Heart left ventricle (tissue), 13 donors: Measurements from ENCODE around the gene BMAL2.

ENCODE experiments used
- POLR2A ChIP-seq, 2 donors: fragments of 450-650 bp; IDR thresholded peaks; one replicate each; pipeline ENCODE4 v1.6.1; 2017; ENCODE audit warnings: antibody characterized with exemption in 2 of 2, mild to moderate bottlenecking in 2 of 2, moderate library complexity in 2 of 2
- TF ChIP-seq, protein P1 (sequence below), 12 donors: fragments of 200-600 bp; sonication (generic) in 4 of 12; IDR thresholded peaks; one replicate each; pipeline versions ENCODE4 v1.5.0 to v1.8.0; 2018 to 2022; ENCODE audit warnings: antibody characterized with exemption in 12 of 12, mild to moderate bottlenecking in 5 of 12
- donor health status: ischemic (EF 13 %, LVEDD 7.1; RV severe dilation, severe dysfunction).
- donor health status: DM: no; HTN: yes; CAD: no.
- donor health status: DM: no; HTN: no; CAD: no.
- donor health status: ischemic (EF 25% LVEDD 6.9; RV normal size, moderate dysfunction).
- donor health status: ischemic (EF 25% LVEDD 5.7; RV mildly dilated, moderate dysfunction).
- donor health status: ischemic (EF 35%, LVEDD 5.7; RV mildly dilated, moderate dysfunction).
- donor health status: nonischemic (EF 11% LVEDD 7.7; RV severe dilation, severe dysfunction).
- donor health status: DM: yes; HTN: yes; CAD: no.
- donor health status: PGD.
- donor health status: ischemic (EF 29% LVEDD 5.4; RV normal size, mild dysfunction).
- donor health status: nonischemic (EF 23%, LVEDD 6.1; RV moderate dilation, normal function).

- TF ChIP-seq, protein P1, sequence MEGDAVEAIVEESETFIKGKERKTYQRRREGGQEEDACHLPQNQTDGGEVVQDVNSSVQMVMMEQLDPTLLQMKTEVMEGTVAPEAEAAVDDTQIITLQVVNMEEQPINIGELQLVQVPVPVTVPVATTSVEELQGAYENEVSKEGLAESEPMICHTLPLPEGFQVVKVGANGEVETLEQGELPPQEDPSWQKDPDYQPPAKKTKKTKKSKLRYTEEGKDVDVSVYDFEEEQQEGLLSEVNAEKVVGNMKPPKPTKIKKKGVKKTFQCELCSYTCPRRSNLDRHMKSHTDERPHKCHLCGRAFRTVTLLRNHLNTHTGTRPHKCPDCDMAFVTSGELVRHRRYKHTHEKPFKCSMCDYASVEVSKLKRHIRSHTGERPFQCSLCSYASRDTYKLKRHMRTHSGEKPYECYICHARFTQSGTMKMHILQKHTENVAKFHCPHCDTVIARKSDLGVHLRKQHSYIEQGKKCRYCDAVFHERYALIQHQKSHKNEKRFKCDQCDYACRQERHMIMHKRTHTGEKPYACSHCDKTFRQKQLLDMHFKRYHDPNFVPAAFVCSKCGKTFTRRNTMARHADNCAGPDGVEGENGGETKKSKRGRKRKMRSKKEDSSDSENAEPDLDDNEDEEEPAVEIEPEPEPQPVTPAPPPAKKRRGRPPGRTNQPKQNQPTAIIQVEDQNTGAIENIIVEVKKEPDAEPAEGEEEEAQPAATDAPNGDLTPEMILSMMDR (IDR thresholded peaks at IDR 0.05): no peak
- no peak for TF ChIP-seq POLR2A (IDR thresholded peaks at IDR 0.05)
Measured at GRCh38 chr12:27291862-27292261, 40.8 kb upstream of the BMAL2 start.
